Vagina (tissue), 2 donors: ENCODE results near the gene DVL1.

Experiments used
- CTCF ChIP-seq, 3 experiments: fragments of 450-650 bp in 2 of 3; fragments of 200-600 bp in 1 of 3; sonication (generic) in 1 of 3; IDR thresholded peaks; one replicate each; pipeline ENCODE4 v1.5.1; 2017 to 2019; ENCODE audit warnings: antibody characterized with exemption in 3 of 3, mild to moderate bottlenecking in 2 of 3, moderate library complexity in 2 of 3
- POLR2A ChIP-seq, 2 donors: fragments of 450-650 bp; IDR thresholded peaks; one replicate each; pipeline ENCODE4 v1.6.1; 2017; ENCODE audit warnings: antibody characterized with exemption in 2 of 2, mild to moderate bottlenecking in 2 of 2, moderate library complexity in 2 of 2
- POLR2AphosphoS5 ChIP-seq, 2 donors: sonication (generic); formaldehyde crosslinking; IDR thresholded peaks; one replicate each; pipeline ENCODE4 v1.9.0; 2017; ENCODE audit warnings: antibody characterized with exemption in 2 of 2, mild to moderate bottlenecking in 2 of 2, low read depth in 1 of 2; ENCODE audit not compliant: insufficient read depth in 1 of 2

GRCh38 chr1:1337793-1338147, 11.4 kb downstream of the DVL1 start:
- TF ChIP-seq CTCF (IDR thresholded peaks at IDR 0.05), result no peak
- TF ChIP-seq POLR2AphosphoS5 (IDR thresholded peaks at IDR 0.05; ENCODE audit: insufficient read depth in 1 of 2, low read depth in 1 of 2), result no peak
- no peak for TF ChIP-seq POLR2A (IDR thresholded peaks at IDR 0.05)
